Nephron (organoid): ENCODE results near the gene NR1D2.

Source experiments
- H3K27ac Mint-ChIP-seq, 3 experiments: 2 replicates each; pipeline ENCODE4 v1.8.0; 2020; ENCODE audit warnings: mixed read lengths in 3 of 3, mild to moderate bottlenecking in 2 of 3, moderate library complexity in 1 of 3
- H3K27me3 Mint-ChIP-seq: 2 replicates; pipeline ENCODE4 v1.8.0; 2021; ENCODE audit warnings: low read depth, mild to moderate bottlenecking, moderate library complexity, mixed read lengths
- H3K36me3 Mint-ChIP-seq: 2 replicates; pipeline ENCODE4 v1.8.0; 2020; ENCODE audit warnings: low read depth, mixed read lengths
- H3K4me1 Mint-ChIP-seq: 2 replicates; pipeline ENCODE4 v1.8.0; 2020; ENCODE audit warnings: mixed read lengths
- H3K4me3 Mint-ChIP-seq, 3 experiments: 2 replicates each; pipeline ENCODE4 v1.8.0; 2020; ENCODE audit warnings: mild to moderate bottlenecking in 3 of 3, mixed read lengths in 3 of 3, moderate library complexity in 2 of 3
- H3K9me3 Mint-ChIP-seq: 2 replicates; pipeline ENCODE4 v1.8.0; 2020; ENCODE audit warnings: mixed read lengths
- TF ChIP-seq, protein P1 (sequence below), 3 experiments: fragments of 200-600 bp; sonication (generic); IDR thresholded peaks; one replicate each; pipeline ENCODE4 v1.5.0; 2021; ENCODE audit warnings: antibody characterized with exemption in 3 of 3; ENCODE audit not compliant: unreplicated experiment in 3 of 3

NR1D2 gene

DNA sequence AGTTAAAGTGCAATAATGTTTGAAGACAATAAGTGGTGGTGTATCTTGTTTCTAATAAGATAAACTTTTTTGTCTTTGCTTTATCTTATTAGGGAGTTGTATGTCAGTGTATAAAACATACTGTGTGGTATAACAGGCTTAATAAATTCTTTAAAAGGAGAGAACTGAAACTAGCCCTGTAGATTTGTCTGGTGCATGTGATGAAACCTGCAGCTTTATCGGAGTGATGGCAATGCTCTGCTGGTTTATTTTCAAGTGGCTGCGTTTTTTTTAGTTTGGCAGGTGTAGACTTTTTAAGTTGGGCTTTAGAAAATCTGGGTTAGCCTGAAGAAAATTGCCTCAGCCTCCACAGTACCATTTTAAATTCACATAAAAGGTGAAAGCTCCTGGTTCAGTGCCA is 25.5 kb upstream of the NR1D2 start:
- Mint-ChIP-seq H3K4me1 (peaks cover 47% of the 10 kb centered on the region), H3K4me3 (peak overlapping the region; percentile 100), H3K9me3 (no peaks in the 10 kb centered on the region), H3K27me3 (no peaks in the 10 kb centered on the region), H3K27ac (no peak overlapping the region), H3K36me3 (peaks cover 61% of the 10 kb centered on the region)
- TF ChIP-seq, protein P1, sequence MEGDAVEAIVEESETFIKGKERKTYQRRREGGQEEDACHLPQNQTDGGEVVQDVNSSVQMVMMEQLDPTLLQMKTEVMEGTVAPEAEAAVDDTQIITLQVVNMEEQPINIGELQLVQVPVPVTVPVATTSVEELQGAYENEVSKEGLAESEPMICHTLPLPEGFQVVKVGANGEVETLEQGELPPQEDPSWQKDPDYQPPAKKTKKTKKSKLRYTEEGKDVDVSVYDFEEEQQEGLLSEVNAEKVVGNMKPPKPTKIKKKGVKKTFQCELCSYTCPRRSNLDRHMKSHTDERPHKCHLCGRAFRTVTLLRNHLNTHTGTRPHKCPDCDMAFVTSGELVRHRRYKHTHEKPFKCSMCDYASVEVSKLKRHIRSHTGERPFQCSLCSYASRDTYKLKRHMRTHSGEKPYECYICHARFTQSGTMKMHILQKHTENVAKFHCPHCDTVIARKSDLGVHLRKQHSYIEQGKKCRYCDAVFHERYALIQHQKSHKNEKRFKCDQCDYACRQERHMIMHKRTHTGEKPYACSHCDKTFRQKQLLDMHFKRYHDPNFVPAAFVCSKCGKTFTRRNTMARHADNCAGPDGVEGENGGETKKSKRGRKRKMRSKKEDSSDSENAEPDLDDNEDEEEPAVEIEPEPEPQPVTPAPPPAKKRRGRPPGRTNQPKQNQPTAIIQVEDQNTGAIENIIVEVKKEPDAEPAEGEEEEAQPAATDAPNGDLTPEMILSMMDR (IDR thresholded peaks at IDR 0.05; ENCODE audit: unreplicated experiment in 3 of 3): no peak

GRCh38 chr3:23920151-23920655 is 24.9 kb upstream of the NR1D2 start:
- Mint-ChIP-seq H3K36me3 (peaks cover 65% of the 10 kb centered on the region), H3K4me1 (peaks cover 41% of the 10 kb centered on the region), H3K27ac (peak overlapping the region; percentile 38 to 67 (median 61)), H3K9me3 (no peaks in the 10 kb centered on the region), H3K4me3 (peak overlapping the region; percentile 100), H3K27me3 (no peaks in the 10 kb centered on the region)
- TF ChIP-seq, protein P1 (IDR thresholded peaks at IDR 0.05; ENCODE audit: unreplicated experiment in 3 of 3): no peak

DNA sequence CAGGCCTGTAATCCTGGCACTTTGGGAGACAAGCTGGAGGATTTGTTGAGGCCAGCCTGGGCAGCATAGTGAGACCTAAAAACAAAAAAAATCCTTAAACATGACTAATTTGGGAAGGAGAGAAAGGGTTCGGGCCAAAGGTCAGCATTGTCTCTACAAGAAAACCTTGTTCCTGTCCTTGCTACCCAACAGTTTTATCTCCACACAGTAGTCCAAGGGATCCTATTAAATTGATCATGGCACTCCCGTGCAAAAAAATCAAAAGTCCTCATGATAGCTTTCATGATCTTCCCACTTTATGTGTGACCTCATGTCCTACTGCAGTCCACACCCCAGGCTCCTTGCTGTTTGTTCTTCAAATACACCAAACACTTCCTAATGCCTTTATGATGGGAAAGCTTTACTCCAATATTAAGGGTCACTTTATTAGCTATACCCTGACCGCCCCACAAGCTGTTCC is 24.0 kb upstream of the NR1D2 start:
- Mint-ChIP-seq H3K36me3 (peaks cover 65% of the 10 kb centered on the region), H3K4me3 (peak overlapping the region in 2 of 3 experiments; percentile 10 to 46), H3K9me3 (no peaks in the 10 kb centered on the region), H3K4me1 (peaks cover 33% of the 10 kb centered on the region), H3K27ac (peak overlapping the region in 1 of 3 experiments; percentile 28), H3K27me3 (no peaks in the 10 kb centered on the region)
- TF ChIP-seq, protein P1 (IDR thresholded peaks at IDR 0.05; ENCODE audit: unreplicated experiment in 3 of 3): no peak

DNA sequence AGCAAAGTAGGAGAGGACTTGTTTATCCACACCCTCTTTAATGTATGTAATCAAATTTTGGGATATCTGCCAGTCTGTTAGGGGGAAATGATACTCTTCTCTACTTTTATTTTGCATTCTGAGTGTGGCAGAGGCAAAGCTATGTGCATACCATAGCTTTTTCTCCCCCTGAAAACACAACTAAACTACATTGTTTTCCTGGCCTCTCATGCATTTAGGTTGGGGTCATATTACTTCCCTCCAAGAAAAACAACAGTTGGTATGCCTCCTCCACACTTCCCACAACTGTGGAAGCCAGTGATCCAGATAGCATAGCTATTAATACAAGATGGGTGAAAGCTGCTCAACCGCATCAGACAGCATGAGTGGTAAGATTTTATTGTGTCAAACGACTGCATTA is 21.3 kb upstream of the NR1D2 start:
- H3K27ac Mint-ChIP-seq: peak overlapping the region; percentile 9 to 62 (median 33)
- no peaks in the 10 kb centered on the region for H3K27me3 Mint-ChIP-seq
- H3K4me1 Mint-ChIP-seq: peaks cover 21% of the 10 kb centered on the region
- peaks cover 56% of the 10 kb centered on the region for H3K36me3 Mint-ChIP-seq
- peak overlapping the region in 2 of 3 experiments; percentile 3 to 13 for H3K4me3 Mint-ChIP-seq
- TF ChIP-seq, protein P1 (IDR thresholded peaks at IDR 0.05; ENCODE audit: unreplicated experiment in 3 of 3): no peak
- H3K9me3 Mint-ChIP-seq: no peaks in the 10 kb centered on the region

DNA sequence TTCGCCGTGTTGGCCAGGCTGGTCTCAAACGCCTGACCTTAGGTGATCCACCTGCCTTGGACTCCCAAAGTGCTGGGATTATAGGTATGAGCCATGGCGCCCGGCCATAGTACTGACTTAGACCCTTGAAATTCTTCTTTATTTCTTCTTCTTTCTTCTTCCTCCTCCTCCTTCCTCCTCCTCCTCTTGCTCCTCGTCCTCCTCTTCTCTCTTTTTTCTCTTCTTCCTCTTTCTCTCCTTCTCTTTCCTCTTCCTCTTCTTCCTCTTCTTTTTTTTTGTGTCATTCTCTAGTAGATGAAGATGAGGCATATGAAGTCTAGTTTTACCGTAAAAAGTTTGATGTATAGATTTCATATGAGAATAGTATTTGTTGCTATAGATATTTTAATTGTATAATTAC is 18.8 kb upstream of the NR1D2 start:
- Mint-ChIP-seq H3K27me3 (peaks cover 1% of the 10 kb centered on the region), H3K4me3 (no peak overlapping the region), H3K36me3 (peaks cover 33% of the 10 kb centered on the region), H3K27ac (no peak overlapping the region), H3K4me1 (peaks cover 7% of the 10 kb centered on the region), H3K9me3 (no peaks in the 10 kb centered on the region)
- TF ChIP-seq, protein P1 (IDR thresholded peaks at IDR 0.05; ENCODE audit: unreplicated experiment in 3 of 3): no peak

DNA sequence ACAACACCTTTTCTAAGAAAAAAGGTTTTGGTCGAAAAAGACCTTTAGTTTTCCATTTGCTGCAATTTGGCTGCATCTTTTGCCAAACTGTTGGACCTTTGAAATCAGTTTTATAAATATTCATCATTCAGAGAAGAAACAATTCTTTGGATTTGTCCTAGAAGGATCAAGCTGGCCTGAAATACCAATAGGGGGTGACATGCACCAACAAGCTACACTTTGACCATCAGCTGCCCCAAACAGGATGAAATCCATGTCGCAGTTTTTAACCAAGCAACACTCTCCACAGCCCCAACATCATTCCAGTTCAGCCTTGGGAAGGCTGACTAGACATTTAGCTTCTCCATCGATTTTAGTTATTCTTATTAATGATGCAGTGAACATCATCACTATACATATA is 18.4 kb upstream of the NR1D2 start:
- Mint-ChIP-seq H3K27ac (no peak overlapping the region), H3K36me3 (peaks cover 28% of the 10 kb centered on the region), H3K9me3 (no peaks in the 10 kb centered on the region), H3K27me3 (peaks cover 3% of the 10 kb centered on the region), H3K4me3 (no peak overlapping the region), H3K4me1 (peaks cover 7% of the 10 kb centered on the region)
- TF ChIP-seq, protein P1 (IDR thresholded peaks at IDR 0.05; ENCODE audit: unreplicated experiment in 3 of 3): no peak
